ENCODE data around the gene PAPPA.

GRCh38 chr9:116137581-116137980 lies 16.0 kb upstream of the PAPPA start:
- TF ChIP-seq CTCF (IDR thresholded peaks at IDR 0.05) (no peak), POLR2A (IDR thresholded peaks at IDR 0.05) (no peak)
